ENCODE data around the gene GALNT18. TPM values are rescaled to one million over a fixed set of nuclear protein-coding genes. Genes with fewer than 3 reads are reported as not detected.
"Not testable (repeated sequence)": the region's sequence is repeated elsewhere in the genome, so short reads cannot be mapped to it uniquely, and the experiment has no call there.

GALNT18 gene
- total RNA-seq, 1 donor from 2014 or later = 0.53 TPM

DNA sequence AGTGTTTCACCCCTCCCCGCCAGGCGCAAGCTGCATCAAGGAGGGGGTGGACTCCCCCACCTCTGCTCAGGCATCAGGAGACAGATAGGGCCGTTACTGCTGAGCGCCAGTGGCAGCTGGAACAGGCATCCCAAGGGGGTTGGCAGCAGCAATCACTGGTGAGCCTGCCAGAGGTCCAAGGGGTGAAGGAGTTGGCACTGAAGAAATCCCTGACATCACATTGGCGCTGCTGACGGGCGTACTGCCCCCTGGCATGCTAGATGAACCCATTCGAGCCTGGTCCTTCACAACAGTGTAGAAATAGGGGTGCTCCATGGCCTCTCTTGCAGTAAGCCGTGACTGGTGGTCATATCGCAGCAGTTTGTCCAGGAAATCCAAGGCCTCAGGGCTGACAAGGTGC lies 270.0 kb downstream of the GALNT18 start:
- DNase-seq (ENCODE audit: low read depth, low spot score) = not testable (repeated sequence)

DNA sequence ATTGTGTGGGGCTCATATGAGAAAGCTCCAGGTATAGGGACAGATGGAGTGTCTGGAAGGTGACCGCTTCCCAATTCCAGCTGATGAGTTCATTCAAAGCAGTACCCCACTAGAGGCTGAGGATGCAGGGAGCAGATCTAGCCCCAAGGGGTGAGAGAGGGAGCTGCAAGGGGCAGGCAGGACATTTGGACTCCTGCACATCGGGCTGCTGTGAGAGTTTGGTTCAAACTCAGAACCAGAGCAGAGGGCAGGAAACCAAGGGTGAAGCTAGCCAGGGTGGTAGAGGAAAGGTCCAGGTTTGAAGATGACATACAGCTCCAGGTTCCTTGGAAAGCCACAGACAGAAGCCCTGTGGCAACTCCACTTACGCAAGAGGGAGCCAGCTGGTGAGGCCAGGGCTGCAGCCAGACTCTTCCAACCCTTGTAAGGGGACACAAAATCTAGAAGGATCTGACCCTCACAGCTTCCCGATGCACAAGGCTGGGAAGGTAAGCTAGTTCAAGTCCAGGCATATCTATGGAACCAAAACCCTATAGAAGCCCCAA lies 270.7 kb downstream of the GALNT18 start:
- DNase-seq (ENCODE audit: low read depth, low spot score) = no peak

DNA sequence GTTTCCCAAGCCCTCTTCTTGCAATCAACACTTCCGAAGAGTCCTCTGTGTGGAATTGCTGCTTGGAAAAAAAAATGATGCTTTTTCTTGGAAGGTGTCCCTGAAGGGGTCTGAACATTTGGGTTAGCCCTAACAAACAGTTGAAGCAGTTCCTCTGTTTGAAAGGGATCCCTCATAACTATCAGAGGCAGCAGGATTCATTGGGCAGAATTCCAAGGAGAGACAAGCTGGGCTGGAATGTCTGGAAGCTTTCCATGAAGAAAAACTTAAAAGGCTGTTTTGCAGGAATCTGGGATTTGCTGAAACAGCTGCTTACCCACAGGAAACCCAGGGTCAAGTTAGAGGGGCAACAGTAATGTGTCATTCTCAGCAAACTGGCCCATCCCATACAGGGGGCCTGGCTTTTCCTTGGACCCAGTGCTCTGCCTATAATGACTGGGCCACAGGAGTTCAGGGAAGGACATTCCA lies 271.9 kb downstream of the GALNT18 start:
- peak; percentile 27 for DNase-seq (ENCODE audit: low read depth, low spot score)

DNA sequence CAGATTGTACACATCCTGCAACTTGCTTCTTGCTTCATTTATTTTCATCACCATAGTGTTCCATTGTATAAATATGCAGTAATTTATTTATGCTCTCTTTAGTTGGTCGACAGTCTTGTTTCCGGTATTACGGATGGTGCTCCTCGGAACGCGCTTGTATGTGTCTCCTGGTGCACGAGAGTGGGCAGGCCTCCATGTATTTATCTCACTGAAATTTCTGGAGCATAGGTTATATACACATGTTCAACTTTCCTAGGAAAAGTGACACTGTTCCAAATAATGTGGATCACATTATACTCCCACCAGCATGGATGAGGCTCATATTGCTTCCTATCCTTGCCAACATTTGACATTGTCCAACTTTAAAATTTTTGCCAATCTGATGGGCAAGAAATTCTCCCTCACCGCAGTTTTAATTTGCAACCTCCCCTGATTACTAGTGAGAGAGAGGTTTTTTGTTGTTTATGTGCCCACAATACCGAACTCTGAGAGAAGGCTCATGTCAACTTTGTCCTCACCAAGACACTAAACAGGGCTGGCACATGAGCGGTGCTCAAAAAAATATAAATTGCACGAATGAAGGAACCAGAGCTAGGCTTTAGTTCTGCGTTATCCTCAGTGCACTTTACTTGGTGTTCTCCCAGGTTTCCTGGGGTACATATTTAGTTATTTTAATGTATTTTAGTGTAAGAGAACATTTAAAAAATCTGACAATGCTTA lies 272.5 kb downstream of the GALNT18 start:
- DNase-seq (ENCODE audit: low read depth, low spot score) = no peak

DNA sequence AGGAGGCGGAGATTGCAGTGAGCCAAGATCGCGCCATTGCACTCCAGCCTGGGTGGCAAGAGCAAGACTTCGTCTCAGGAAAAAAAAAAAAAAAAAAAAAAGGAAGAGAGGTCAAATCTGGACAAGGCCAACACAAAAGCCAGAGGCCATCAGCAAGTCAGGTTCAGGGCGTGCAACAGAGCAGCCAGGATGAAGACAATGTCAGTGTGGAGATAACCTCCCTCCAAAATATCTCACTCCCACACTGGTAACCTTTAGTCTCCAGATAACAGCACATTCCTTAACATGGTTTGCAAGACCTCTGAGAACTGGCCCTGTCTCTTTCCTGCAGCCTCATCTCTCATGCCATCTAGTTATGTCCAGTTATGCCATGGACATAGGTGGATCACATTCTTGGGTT lies 273.5 kb downstream of the GALNT18 start:
- no peak for DNase-seq (ENCODE audit: low read depth, low spot score)

DNA sequence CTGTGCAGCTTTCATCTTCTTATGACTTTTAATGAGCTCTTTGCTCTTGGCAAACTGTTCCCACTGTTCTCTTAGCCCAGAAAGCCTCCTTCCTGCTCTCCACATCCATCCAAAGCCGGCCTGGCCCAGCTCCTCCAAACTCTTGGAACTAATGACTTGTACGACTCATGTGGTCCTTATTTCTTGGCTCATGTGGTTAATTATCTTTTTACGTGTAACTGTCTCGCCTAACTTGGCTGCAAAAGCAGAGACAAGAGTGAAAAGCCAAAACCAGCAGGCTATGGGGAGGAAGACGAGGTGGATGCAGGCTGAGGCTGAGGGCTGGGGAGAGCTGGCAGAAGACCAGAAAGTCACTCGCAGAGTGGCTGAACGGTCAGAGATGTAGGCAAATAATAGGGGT lies 274.2 kb downstream of the GALNT18 start:
- no peak for DNase-seq (ENCODE audit: low read depth, low spot score)

DNA sequence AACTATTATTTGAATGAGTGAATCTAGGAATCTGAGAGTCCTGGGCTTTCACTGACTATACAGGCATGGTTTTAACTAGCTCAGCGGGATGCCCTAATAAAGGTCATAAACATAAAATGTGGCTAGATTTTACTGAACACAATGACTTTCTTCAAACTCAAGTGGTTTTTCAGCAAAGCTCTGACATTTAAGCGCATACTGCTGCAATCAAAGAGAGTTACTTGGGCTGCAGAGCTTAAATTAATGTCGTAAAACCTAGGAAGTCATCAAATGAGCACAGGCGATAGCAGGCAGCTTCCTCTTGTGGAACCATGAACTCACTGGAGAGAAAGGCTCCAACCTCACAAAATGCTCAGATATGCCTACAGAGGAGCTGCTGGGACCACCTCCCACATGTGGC lies 275.5 kb downstream of the GALNT18 start:
- no peak for DNase-seq (ENCODE audit: low read depth, low spot score)

DNA sequence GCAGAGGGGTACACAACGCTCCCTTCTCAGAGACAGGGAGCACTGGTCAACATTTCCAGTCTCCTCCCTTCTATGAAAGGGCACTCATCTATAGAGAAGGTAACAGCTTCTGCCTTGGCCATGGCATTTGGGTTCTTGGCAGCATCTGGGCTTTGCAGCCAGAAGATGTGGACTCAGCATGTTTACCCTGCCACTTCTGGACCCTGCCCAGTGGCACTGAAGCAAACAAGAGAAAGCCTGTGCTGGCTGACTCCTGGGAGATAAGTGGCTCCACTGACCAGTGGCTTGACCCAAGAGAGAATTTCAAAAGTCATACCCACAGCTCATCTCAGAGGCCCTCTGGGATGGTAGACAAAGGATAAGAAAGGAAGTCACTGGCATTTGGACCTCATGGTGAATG lies 276.7 kb downstream of the GALNT18 start:
- DNase-seq (ENCODE audit: low read depth, low spot score) = no peak

DNA sequence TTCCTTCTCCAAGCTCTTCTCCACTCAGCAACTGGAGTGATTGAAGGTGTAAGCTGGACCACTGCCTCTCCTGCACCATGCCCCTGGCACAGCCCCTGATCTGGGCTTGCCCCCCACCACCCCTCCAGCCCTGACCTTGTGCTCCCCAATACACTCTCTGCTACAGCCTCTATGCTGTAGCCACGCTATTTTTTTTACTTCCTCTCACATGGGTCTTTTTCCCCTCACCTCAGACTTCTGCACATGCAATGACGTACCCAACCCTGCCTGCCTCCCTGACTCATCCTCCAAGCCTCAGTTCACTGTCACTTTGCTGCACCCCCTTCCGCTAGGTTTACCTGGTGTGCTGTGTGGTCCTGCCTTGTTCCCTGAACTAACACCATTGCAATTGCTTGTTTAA lies 277.8 kb downstream of the GALNT18 start:
- no peak for DNase-seq (ENCODE audit: low read depth, low spot score)

DNA sequence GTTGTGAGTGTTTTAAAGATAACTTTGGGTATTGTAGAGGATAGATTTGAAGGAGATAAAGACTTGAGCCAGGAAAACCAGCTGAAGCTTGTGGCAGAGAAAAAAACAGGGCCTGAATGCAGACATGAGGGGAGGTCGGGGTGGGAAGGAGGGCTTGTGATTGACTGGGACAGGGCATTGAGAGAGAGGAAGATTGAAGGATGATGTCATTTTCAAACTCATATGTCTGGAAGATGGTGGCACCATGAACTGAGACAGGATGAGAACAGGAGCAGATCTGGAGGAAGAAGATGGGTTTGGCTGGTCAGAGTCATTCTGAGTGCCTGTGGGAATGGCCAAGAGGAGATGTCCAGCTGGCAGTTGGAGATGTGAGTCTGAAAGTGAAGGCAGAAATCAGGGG lies 283.5 kb downstream of the GALNT18 start:
- no peak for DNase-seq (ENCODE audit: low read depth, low spot score)

DNA sequence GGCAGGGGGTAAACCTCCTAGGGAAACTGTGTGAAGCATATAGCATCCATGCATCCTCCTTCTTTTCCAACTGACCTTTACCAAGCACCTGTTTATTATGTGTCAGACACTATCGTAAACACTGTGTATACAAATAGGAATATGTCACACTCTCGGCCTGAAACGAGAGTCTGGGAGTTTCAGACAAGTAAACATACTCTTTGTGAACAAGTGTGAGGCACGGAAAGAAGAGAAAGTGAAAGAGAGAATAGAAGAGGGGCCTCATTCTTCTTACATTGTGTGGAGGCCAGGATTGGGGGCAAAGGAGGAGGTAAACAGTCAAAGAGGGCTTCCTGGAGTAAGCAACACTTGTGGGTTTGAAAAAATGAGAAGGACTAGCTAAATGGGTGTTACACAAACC lies 285.1 kb downstream of the GALNT18 start:
- no peak for DNase-seq (ENCODE audit: low read depth, low spot score)

DNA sequence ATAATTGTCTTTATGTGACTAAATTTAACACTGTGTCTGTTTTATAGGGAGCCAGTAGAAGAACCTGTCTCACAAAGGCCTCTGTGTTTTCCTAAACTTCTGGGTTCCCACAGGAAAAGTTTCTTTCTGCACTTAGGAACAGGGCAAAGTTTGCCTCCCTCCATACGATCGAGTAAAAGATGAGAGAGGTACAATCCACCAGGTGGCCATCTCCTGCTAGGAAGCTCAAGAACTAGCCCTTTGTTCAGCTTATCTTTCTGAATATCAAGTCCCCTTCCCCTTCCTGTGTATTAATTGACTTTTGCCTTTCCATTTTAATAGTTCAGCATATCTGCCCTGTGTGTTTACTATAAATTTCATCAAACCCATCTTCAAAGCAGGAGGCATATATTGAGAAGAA lies 286.8 kb downstream of the GALNT18 start:
- DNase-seq (ENCODE audit: low read depth, low spot score) = no peak

DNA sequence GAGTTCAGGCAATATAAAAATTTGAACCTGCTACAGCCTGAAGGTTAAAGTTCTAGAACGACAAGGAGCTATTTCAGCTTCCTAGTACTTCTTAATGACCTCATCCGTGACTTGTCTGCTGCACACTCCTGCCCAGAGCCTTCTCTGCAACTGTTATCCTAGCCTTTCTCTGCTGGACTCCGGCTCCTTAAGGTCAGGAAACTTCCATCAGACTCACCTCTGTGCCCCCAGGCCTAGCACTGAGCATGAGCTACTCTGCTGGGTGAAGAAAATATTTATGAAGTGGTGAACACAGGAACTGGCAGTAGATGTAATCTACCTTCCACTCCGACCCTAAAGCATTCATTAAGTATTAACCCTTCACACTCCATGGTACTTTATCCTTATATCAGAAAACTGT lies 287.2 kb downstream of the GALNT18 start:
- DNase-seq (ENCODE audit: low read depth, low spot score) = no peak

DNA sequence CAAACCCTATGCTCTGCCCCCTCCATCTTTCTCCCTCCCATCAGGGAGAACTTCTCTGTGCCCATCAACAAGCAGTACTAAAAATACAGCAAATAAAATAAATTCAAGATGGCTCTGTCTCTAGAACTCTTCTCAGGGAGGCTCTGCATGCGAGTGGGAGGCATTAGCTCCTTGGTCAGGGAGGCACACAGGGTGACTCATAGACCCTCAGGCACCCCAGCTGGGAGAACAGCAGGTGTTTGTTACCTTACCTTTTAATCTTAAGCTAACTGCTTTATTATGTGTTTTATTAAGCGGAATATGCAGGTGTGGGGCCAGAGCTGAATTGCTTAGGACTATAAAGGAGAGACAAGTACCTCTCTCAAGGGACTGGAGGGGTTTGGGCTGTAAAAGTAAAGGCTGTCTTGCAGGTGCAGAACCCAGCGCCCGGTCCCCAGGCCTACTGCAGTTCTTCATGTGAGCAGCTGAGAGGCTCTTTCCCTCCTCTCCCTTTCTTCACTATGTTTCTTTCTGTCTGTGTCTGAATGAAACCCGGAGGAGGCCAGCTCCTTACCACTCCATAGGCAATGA lies 289.6 kb downstream of the GALNT18 start:
- no peak for DNase-seq (ENCODE audit: low read depth, low spot score)

DNA sequence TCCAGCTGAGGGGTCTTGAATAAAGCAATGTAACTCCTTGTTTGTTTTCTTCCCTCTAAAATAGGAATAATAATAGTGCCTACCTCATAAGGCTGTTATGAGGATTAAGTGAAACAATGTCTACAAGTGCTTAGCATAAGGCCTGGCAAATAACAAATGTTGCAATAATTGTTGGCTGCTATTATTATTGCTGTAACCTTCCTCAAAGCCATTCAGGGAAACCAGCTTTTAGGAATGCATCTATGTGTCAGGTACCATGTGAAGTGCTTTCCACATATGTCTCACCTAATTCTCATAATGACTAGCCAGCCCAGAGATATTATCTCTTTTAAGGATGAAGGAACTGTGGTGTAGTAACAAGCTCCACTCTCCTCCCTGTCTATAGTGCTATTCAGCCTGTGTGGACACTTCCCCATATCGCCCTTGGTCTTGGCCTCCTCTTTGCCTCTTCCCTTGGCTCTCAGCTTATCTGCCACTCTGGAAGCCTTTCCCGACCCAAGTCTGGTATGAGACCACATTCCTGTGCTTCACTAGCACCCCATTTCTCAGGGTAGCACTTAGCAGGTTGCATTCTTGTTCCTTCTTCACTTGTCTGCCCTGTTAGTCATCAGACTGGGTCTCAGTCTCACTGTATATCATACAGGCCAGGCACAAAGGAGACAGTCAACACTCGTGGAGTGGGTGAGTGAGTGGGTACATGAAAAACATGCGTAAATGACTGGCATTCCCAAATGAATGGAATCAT lies 292.6 kb downstream of the GALNT18 start:
- no peak for DNase-seq (ENCODE audit: low read depth, low spot score)

DNA sequence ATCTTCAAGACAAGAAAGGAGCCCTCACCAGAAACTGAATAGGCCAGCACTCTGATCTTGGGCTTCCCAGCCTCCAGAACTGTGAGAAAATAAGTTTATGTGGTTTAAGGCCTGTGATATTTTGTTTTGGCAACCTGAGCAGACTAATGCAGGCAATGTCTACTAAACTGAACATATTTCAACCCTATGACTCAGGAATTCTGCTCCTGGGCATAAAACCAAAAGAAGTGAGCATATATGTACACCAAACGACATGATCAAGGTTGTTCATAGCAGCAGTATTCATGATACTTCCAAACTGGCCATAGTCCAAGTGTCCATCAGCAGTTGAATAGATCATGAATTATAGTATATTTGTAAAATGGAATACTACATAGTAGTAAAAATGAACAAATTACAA lies 297.7 kb downstream of the GALNT18 start:
- no peak for DNase-seq (ENCODE audit: low read depth, low spot score)

DNA sequence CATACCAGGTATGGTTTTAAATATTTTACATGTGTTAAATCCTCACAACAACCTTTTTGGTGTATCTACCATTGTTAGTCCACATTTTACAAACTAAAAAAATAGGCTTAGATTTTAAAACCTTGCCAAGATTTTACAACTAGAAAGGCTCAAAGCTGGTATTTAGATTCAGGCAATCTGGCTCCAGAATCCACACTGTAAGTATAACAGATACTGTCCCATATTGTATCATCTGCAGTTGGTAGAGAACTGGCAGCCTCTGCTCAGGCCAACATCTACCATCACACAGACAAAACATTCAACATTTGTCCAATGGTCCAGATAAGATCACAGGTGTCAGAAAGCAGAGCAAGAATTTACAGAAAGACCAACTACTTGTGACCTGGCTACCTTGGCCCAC lies 299.7 kb downstream of the GALNT18 start:
- no peak for DNase-seq (ENCODE audit: low read depth, low spot score)

DNA sequence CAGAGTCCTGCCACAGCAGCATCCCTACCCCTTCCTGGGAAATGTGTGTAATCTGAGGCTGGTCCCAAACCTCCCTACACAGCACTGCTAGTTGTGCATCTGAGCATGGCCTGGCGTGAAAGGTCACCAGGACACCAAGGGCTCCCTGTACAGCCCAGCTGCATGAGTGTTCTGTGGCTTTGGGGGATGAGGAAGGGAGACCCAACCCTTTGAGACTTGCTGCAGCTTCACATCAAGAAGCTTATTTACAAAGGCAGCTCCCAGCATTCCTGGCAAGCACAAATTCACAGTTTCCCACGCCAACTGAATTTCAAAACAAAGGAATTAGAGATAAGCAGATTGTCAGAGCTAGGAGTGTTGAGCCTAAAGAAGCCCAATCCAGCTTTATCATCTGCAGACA lies 301.0 kb downstream of the GALNT18 start:
- no peak for DNase-seq (ENCODE audit: low read depth, low spot score)

DNA sequence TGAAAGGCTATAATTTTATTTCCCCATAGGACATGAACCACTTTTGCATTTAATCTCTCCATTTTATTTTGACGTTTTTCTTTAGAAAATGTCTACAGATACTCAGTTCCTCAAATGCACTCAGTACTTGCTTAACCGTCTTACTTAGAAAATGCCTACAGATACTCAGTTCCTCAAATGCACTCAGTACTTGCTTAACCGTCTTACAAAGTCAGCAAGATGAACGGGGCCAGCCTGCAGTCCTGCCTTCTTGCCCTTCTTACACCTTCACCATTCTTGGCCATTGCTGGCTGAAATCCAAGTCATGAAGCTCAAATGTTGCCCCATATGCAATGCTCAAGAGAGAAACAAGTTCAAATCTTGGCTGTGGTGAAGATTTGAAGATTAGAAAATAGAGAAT lies 302.8 kb downstream of the GALNT18 start:
- no peak for DNase-seq (ENCODE audit: low read depth, low spot score)

DNA sequence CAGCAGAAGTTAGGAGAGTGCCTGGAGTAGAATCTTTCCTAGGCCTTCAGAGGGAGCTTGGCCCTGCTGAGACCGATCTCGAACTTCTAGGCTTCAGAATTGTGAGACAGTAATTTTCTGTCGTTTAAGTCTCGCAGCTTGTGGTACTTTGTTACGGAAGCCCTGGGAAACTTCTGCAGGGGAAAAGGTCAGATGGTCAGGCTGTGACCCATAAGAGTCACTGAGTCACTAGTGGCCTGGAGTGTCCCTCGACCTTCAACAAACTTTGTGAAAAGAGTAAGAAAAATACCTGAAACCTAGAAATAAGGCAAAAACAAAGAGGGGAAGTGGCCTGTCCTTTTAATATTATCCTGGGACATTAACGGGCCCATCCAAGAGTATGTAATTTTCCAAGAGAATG lies 303.3 kb downstream of the GALNT18 start:
- no peak for DNase-seq (ENCODE audit: low read depth, low spot score)

DNA sequence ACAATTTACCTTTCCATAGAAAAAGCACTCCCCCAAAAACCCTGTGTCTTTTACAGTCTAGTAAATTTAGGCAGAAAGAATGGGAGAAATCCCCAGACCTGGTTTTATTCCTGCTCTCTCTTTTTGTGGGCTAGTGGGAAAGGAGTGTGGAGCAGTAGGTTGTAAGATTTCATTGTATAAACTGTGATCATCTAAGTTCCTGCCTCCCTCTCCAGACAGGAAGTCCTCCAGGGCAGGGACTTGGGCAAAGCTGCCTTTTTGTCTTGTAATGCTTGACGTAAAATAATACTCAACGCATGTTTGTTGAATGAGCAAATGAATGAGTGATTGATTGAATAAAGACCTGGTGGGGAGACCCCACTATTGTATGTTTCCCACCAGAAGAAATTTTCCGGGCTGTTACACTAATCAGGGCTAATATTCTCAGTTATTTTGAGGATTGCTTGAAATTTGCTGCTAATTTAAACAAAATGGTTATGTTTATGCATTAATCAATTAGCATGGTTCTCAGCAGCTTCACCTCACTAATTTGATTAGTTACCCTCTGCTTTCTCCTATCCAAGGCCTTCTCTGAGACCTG lies 305.1 kb downstream of the GALNT18 start:
- no peak for DNase-seq (ENCODE audit: low read depth, low spot score)
